CD1c-positive myeloid dendritic cell (primary cell): ENCODE data around the gene GEMIN2.
"Not testable (repeated sequence)": the region's sequence is repeated elsewhere in the genome, so short reads cannot be mapped to it uniquely, and the experiment has no call there.

Experiments used
- DNase-seq: peaks from one replicate; pipeline ENCODE4 v3.0.0-alpha.2; 2016; ENCODE audit errors: extremely low spot score

GEMIN2 gene

DNA sequence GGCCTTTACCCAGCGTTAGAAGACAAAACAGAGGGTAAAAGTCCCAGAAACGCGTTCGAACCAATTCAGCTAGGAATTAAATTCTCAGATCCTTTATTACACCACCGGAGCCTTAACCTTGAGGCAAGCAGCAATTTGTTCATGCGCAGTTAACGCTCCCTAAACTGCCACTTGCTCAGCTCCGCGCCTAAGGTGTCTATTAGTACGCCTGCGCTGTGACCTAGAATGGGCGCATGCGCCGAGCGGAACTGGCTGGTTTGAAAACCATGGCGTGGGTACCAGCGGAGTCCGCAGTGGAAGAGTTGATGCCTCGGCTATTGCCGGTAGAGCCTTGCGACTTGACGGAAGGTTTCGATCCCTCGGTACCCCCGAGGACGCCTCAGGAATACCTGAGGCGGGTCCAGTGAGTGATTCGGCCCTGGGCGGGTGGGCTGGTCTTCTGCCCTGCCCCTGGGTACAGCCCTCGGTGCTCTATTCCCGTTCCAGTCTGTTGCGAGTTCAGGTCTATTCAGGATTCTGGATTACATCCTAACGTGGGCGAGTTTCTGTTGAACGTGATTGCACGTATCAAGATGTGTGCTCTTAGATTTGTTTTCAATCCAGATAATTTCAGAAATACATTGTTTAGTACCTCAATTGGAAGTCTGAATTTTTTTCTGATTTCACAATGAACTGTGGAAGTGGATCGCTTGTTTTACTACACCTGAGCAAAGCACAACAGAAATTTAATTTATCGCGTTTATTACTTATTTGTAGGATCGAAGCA, at the start of gene GEMIN2:
Gene GEMIN2, plus strand, starts transcription at position 251 of the 766 bp plus-strand sequence. Its CDS starts 16 bp downstream, at position 267.
- DNase-seq: peak; percentile 99

- not testable (repeated sequence) for DNase-seq
Measured at GRCh38 chr14:39069169-39069805, 44.8 kb upstream of the GEMIN2 start.

GRCh38 chr14:39069923-39070322, 44.2 kb upstream of the GEMIN2 start:
- DNase-seq: no peak

DNA sequence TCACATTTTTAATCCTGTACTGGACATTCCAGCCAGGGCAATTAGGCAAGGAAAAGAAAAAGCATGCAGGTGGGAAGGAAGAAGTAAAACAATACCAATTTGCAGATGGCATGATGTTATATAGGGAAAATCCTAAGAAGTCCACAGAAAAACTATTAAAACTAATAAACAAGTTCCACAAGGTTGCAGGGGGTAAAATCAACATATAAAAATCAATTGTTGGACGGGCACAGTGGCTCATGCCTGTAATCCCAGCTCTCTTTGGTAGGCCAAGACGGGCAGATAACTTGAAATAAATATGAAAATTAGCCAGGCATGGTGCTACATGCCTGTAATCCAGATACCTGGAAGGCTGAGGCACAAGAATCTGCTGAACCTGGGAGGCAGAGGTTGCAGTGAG, 43.0 kb upstream of the GEMIN2 start:
- no peak for DNase-seq

GRCh38 chr14:39080886-39081285, 33.2 kb upstream of the GEMIN2 start:
- DNase-seq: no peak

DNA sequence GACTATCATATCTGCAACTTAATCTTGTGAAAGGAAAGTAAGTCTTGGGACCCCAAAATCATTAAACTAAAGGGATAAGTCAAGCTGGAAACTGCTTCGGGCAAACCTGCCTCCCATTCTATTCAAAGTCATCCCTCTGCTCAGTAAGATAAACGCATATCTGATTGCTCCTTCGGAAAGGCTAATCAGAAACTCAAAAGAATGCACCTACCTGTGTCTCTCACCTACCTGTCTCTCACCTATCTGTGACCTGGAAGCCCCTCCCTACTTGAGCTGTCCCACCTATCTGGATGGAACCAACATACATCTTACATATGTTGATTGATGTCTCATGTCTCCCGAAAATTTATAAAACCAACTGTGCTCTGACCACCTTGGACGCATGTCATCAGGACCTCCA, 31.0 kb upstream of the GEMIN2 start:
- DNase-seq: no peak

GRCh38 chr14:39085933-39086332, 28.2 kb upstream of the GEMIN2 start:
- DNase-seq: no peak

GRCh38 chr14:39087493-39087892, 26.6 kb upstream of the GEMIN2 start:
- DNase-seq: no peak

- no peak for DNase-seq
Measured at GRCh38 chr14:39090548-39091111, 23.5 kb upstream of the GEMIN2 start.

GRCh38 chr14:39091716-39092115, 22.4 kb upstream of the GEMIN2 start:
- no peak for DNase-seq

- no peak for DNase-seq
Measured at GRCh38 chr14:39094515-39094914, 19.6 kb upstream of the GEMIN2 start.

DNA sequence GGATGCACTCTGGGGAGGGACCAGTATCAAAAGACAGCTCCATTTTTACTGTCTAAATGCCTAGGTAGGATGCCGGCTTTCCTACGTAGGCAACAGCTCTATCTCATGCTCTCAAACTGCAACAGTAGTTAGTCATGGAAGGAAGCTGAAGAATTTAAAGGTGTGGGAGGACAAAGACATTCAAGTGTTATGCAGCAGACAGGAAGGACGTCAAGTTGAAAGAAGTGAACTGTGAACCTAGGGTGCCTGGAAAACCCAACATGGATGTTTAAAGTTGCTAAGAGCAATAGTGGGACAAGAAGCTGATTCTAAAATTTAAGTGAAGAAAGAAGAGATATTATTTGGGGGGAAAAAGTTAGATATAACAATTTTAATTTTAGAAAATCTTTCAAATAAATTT, 17.0 kb upstream of the GEMIN2 start:
- no peak for DNase-seq

DNA sequence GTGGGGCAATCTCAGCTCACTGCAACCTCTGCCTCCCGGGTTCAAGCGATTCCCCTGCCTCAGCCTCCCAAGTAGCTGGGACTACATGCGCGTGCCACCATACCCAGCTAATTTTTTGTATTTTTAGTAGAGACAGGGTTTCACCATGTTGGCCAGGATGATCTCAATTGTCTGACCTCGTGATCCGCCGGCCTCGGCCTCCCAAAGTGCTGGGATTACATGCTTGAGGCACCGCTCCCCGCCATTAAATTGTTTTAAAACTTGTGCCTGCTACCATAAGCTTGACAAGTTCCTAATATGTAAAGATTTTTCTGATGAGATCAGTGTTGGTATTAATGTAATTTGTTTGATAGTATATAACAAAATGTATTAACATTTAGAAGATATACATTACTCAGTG, 14.9 kb upstream of the GEMIN2 start:
- not testable (repeated sequence) for DNase-seq

DNA sequence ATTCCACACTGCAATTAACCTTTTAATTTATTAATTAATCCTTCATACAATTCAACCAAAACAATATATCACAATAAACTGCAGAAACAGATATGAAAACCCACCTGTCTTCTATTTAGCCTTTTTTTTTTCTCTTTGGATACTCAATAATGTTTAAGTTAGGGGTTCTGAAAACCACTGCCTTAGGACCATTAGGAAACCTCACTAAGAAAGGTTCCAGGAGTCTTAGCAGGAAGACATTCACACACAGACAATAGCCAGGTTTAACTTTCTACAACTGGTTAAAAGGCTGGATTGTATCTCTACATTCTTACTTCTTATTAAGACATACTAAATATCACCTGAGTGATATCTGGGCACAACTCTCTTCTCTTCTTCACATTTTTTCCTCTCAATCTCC, 14.4 kb upstream of the GEMIN2 start:
- no peak for DNase-seq

GRCh38 chr14:39102265-39102968, 11.7 kb upstream of the GEMIN2 start:
- peak; percentile 13 for DNase-seq

DNA sequence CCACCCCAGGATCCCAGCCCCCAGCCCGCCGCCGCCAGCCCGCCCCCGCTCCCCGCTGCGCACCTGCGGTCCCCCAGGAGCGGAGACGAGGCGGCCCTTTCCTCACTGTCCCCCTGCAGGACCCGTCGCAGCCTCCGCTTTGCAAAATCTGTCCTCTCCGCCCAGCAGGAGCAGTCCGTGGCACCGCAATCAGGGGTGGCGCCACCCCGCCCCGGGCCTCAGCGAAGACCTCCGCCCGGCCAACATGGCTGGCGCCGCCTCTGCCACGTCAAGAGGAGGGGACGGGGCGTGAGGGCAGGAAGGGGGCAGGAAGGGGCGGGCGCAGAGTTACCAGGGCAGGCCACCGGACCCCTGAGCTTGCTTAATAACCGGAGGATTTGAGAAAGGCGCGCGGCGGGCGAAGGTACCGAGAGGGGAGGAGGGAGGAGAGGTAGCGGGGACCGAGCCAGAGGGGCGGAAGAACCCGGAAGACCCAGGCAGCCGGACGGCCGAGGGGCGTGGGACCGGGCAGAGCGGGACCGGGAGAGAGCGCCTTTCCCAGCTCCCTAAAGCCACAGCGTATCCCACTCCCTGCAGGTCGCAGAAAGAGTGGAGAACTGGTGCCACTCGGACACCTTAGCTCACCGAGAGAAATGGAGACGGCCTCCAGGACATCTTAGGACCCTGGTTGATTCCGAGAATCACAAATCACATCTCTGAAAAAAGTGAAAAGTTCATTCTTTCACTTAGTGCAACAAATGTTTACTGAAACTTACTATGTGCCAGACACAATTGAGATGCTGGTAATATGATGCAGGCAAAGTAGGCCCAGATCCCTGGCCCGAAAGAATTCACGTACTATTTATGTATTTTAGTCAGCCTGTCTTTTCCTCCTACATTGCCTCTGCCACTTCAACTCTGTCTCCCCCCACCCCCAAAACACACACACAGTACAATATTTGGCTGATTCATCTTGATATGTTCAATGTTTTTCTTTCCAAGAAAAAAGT, 10.9 kb upstream of the GEMIN2 start, which contains the start of gene SEC23A:
Gene SEC23A, minus strand, starts transcription at position 267 of the 989 bp plus-strand sequence. CDS start 7,117 bp downstream, outside the sequence.
- peak; percentile 87 for DNase-seq

DNA sequence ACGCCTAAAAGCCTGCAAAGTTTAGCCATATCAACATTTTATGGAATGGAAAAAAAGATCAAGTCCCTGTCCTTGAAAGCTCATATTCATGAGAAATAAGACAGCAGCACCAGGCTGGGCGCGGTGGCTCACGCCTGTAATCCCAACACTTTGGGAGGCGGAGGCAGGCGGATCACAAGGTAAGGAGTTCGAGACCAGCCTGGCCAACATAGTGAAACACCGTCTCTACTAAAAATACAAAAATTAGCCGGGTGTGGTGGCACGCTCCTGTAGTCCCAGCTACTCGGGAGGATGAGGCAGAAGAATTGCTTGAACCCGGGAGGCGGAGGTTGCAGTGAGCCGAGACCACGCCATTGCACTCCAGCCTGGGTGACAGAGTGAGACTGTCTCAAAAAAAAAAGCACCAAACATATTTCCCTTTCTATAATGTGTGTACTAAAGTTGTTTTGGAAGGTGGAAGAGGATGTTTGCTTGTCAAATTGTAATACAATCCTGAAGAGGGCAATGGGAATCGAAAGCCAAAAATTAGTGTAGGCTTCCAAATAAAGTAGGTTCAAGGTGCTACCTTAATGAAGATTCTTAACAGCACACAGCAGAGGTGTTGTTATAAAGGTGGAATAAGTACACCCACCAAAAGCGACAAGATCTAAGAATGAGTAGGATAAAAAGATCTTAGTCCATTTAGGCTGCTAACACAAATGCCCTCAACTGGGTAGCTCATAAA, 9.9 kb upstream of the GEMIN2 start:
- not testable (repeated sequence) for DNase-seq

DNA sequence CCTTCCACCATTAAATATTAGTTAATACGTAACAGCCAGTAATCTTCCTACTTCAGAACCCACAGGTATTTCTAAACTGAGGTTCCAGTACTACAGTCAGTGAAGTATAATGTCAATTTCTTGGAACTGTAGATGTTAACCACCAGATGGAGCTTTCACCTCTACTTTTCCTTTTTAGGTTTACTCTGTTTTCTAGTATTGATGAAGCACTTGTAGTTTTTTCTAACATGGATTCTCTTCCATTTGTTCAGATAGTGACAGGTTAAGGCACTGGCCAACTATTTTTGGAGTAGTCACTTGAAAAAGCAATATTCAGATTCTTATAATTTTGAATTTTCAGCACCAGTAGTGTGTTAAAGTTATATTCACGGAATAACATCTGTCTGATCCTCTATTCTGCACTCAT, 6.5 kb upstream of the GEMIN2 start:
- peak; percentile 20 for DNase-seq

GRCh38 chr14:39108791-39109190, 5.3 kb upstream of the GEMIN2 start:
- no peak for DNase-seq
